ENCODE measurements around the gene SFTPD.
A peak's percentile ranks its signal among the peaks of the same experiment; 100 is the strongest.
"Not testable (repeated sequence)": the region's sequence is repeated elsewhere in the genome, so short reads cannot be mapped to it uniquely, and the experiment has no call there.

Gene SFTPD

GRCh38 chr10:79948976-79949722 lies at the start of gene SFTPD:
TSS of gene SFTPD (minus strand) at chr10:79949105. CDS start at chr10:79946659, 2,446 bp downstream.
- ATAC-seq (no peak), DNase-seq (no peak)

GRCh38 chr10:79995979-79996634 lies 47.2 kb upstream of the SFTPD start:
- DNase-seq (no peak), ATAC-seq (no peak)

GRCh38 chr10:79994556-79994955 lies 45.7 kb upstream of the SFTPD start:
- ATAC-seq = no peak
- DNase-seq = no peak

GRCh38 chr10:79988199-79988598 lies 39.3 kb upstream of the SFTPD start:
- DNase-seq, ATAC-seq: not testable (repeated sequence)

- ATAC-seq = not testable (repeated sequence)
Observed at GRCh38 chr10:79986661-79987060, 37.8 kb upstream of the SFTPD start.

GRCh38 chr10:79985481-79986072 lies 36.7 kb upstream of the SFTPD start:
- ATAC-seq (no peak), DNase-seq (no peak)

More at GRCh38 chr10:79986661-79987060, 37.8 kb upstream of the SFTPD start:
- DNase-seq = not testable (repeated sequence)

- peak; percentile 89 for ATAC-seq
- DNase-seq = peak; percentile 56
Observed at GRCh38 chr10:79984851-79985250, 35.9 kb upstream of the SFTPD start.

- DNase-seq (no peak), ATAC-seq (no peak)
Observed at GRCh38 chr10:79983286-79983909, 34.5 kb upstream of the SFTPD start.

- ATAC-seq = no peak
- DNase-seq = no peak
Observed at GRCh38 chr10:79982861-79983260, 34.0 kb upstream of the SFTPD start.

GRCh38 chr10:79982362-79982800 lies 33.5 kb upstream of the SFTPD start:
- no peak for DNase-seq
- ATAC-seq = no peak

- peak; percentile 38 for DNase-seq
- ATAC-seq = peak; percentile 45
Observed at GRCh38 chr10:79981450-79982361, 32.8 kb upstream of the SFTPD start.

- ATAC-seq (no peak), DNase-seq (no peak)
Observed at GRCh38 chr10:79980711-79981110, 31.8 kb upstream of the SFTPD start.

- ATAC-seq = no peak
Observed at GRCh38 chr10:79979976-79980687, 31.2 kb upstream of the SFTPD start.

GRCh38 chr10:79979310-79979975 lies 30.5 kb upstream of the SFTPD start:
- ATAC-seq (no peak), DNase-seq (no peak)

More at GRCh38 chr10:79979976-79980687, 31.2 kb upstream of the SFTPD start:
- DNase-seq = no peak

GRCh38 chr10:79976999-79977398 lies 28.1 kb upstream of the SFTPD start:
- ATAC-seq = no peak
- DNase-seq = no peak

GRCh38 chr10:79970062-79970461 lies 21.2 kb upstream of the SFTPD start:
- no peak for ATAC-seq
- DNase-seq = no peak

- no peak for ATAC-seq
- DNase-seq = no peak
Observed at GRCh38 chr10:79947787-79948424, 999 bp downstream of the SFTPD start.

- no peak for ATAC-seq
- DNase-seq = no peak
Observed at GRCh38 chr10:79947083-79947415, 1.9 kb downstream of the SFTPD start.

GRCh38 chr10:79946271-79947082 lies 2.4 kb downstream of the SFTPD start:
- ATAC-seq = no peak
- DNase-seq = no peak
